Medulla oblongata (tissue), 1 donor: ENCODE results near the gene HTRA3.

Experiments
- DNase-seq: peaks from one replicate; pipeline ENCODE4 v3.0.0-alpha.2; 2015; ENCODE audit errors: extremely low spot score

HTRA3 gene

DNA sequence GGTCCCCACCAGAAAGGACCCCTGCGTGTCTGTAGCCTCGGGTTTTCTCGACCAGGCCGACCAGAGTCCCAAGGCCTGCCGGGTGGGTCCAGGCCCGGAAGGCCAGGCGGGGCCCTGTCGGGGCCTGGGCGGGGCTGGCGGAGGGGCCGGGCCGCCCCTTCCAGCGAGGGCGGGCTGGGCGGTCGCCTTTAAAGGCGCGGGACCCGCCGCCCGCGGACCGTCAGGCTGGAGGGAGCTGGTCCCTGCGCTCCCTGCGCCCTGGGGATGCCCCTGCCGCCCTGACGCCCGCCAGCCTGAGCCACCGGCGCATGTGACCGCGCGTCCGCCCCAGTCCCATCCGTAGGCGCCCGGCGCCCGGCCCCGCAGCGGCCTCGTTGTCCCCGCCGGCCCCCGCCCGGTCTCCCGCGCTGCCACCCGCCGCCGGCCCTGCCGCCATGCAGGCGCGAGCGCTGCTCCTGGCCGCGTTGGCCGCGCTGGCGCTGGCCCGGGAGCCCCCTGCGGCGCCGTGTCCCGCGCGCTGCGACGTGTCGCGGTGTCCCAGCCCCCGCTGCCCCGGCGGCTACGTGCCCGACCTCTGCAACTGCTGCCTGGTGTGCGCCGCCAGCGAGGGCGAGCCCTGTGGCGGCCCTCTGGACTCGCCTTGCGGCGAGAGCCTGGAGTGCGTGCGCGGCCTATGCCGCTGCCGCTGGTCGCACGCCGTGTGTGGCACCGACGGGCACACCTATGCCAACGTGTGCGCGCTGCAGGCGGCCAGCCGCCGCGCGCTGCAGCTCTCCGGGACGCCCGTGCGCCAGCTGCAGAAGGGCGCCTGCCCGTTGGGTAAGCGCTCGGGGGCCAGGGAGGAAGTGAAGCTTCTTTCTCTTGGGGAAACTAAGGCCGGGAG, at the start of gene HTRA3:
Gene HTRA3, plus strand, starts transcription at position 220 of the 883 bp plus-strand sequence. Its CDS starts 215 bp downstream, at position 435.
- no peak for DNase-seq

DNA sequence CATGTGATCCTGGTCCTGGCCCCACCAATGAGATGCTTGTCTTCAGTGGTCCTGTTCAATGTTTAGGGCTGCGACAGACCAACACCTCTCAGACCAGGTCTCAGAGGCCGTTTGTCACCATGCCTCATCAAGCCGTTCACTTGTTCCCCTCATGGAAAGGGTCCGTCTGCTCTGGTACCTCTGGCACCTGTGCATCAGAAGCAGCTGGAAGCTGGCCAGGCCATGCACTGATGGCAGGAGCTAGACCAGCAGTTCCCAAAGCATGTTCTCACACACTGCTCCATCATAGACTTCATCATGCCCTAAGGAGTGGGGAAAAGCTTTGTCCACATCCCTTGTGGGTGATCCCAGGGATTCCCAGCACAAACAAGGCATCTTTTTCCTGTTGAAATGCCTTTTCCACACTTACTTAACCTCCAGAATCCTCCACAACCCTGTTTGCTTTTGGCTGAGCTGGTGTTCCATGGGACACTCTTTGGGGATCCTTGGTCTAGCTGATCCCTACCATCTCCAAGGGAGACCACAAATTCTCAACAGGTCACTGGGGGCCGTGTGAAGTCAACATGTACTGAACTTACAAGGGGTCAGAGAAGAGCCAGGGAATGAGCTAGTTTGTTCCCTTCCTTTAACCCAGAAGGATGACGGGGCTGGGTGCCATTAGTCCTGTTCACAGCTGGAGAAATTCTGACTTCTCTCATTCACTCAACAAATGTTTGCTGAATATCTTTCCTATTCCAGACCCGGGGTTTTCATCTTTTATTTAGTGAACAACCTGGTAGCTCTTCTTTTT, 48.7 kb upstream of the HTRA3 start:
- no peak for DNase-seq

DNA sequence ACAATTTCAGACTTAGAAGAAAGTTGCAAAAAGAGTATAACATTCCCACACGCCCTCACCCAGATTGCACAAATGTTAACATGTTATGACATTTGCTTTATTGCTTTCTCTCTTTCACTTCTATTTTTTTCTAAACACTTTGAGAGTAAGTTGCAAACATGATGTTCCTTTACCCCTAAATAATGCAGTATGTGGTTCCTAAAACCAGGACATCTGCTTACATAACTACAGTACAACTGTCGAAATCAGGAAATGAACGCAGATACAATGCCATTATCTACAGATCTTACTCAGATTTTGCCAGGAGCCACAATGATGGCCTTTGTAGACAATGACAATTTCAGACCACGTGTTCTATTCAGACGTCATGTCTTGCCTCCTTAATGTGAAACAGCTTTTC, 48.1 kb upstream of the HTRA3 start:
- DNase-seq, result peak; percentile 80

DNA sequence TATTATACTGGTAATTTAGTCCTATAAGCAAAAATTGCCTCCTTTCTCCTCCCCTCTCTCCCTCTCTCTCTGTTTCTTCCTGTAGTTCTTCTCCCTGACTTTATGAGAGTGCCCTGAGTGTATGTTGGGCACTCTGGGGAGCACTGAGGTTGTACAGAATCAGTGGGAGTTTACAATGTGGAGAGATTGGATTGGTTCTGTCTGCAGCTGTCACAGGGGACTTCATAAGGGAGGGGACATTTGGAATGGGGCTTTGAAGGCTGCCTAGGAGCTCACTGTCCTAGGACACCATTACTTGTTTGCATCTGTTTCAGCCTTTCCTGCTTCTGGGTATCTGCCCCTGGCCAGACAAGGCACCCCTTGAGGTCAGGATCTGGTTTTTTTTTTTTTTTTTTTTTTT, 47.6 kb upstream of the HTRA3 start:
- DNase-seq, result no peak

DNA sequence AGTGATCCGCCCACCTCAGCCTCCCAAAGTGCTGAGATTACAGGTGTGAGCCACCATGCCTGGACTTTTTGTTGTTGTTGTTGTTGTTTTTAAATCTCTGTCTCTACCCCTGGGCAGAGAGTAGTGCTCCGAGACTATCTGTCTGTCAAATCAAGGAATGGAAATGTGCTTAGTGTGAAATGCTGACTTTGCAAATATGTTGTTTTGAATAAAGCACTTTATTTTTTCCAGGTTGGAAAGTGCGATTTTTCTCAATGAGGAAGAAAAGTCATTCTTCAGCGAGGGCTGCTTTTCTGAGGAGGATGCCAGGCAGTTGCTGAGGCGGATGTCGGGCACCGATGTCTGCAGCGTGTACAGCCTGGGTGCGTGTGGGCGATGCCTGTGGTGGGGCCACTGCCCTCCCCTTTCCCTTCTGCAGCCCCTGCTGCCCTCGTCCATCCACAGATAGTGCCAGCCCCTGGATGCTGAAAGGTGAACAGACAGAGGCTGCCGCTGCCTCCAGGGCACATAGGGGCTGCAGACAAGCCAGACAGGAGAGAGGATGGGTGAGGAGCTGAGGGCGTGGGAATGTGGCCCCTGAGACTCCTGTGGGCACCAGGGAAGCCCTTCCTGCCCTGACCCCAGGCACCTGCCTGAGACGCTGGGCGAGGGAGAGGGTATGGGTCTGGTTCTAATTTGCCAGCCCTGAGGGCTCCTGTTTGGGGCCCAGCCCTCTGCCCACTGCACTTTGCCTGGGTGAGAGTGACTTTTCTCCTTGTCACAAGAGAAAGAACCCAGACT, 46.8 kb upstream of the HTRA3 start:
- DNase-seq, result no peak

DNA sequence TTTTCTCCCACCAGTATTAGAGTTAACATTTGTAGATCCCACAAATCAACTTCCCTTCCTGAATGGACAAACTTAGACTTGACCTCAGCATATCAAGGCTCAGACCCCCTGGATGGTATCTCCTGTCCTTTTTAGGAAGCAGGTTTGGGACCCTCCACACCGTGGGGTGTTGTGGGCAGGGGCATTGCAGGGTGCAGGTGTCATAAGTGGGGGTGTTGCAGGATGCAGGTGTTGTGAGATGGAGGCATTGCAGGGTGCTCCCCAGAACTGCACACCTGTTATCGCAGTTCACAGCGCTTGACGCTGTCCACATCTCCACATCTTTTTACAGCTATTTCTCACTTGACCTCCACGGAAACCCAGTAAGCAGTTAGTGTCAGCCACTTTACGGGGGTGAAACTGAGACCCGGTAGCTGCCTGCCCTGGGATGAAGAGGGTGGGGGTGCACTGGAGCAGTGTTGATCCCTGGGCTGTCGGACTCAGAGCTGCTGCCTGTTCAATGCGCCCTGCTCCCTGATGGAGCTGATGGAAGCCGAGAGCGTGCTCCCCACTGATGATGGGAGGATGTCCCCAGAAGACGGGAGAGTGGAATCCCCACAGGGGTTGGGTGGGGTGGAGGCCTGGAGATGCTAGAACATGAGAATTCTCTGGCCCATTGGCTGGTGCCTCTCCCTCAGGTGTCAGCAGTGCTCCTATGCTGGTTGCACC, 45.1 kb upstream of the HTRA3 start:
- DNase-seq, result no peak

DNA sequence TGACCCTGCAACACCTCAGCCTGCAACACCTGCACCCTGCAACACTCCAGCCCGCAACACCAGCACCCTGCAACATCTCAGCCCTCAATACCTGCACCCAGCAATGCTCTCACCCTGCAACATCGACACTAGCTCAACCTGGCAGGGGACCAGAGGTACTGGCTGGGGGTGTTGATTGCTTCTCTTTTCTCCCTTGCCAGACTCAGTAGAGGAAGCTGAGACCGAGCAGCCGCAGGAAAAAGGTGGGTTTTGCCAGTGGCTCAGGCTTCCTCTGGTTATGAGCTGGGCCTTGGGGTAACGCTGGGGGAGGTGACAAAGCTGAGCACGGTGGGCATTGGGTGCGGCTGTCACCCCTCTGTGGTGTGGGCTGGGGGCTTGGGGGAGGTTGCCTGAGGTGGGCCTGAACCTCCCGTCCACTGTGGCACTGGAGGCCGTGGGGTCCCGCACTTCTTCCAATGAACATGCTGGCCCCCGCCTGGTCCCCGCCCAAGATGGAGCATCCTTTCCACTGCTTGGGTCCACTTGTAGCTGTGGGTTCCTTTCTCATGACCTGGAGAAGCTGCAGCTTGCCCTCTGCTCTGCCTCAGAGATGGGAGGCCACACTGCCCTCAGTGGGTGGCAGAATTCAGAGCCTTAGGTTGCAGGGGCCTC, 44.5 kb upstream of the HTRA3 start:
- DNase-seq, result peak; percentile 22

DNA sequence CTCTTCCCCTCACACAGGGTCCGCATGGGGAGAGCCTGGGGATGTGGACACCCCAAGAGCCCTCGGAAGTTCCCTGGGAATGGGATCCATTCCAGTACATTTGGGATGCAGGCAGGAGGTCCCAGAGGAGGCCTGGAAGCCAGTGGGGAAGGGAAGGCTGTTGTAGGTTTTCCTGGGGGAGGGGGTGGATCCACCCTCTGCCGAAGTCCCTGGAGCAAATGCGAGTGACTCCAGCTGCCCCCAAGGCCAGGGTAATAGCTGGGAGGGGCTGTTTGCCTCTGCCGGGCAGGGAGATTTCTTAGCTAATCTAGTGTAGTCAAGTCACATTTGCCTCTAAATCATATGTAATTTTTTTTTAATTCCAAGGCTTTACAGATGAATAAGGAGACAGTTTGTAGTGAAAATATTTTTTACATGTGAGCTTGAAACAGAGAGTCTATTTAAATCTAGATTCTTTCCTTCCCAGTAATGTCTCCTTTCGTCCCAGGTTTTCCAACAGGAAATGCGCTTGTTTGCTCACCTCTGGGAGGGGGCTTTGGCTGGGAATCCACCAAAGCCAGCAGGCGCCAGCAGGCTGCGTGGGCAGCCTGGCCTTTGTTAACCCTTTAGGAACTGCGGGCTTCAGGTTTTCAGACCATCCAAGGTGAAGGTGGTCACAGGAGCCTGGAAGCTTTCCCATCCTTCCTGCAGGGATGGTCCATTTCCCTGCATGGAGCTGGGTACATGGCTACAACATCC, 43.7 kb upstream of the HTRA3 start:
- DNase-seq, result no peak

DNA sequence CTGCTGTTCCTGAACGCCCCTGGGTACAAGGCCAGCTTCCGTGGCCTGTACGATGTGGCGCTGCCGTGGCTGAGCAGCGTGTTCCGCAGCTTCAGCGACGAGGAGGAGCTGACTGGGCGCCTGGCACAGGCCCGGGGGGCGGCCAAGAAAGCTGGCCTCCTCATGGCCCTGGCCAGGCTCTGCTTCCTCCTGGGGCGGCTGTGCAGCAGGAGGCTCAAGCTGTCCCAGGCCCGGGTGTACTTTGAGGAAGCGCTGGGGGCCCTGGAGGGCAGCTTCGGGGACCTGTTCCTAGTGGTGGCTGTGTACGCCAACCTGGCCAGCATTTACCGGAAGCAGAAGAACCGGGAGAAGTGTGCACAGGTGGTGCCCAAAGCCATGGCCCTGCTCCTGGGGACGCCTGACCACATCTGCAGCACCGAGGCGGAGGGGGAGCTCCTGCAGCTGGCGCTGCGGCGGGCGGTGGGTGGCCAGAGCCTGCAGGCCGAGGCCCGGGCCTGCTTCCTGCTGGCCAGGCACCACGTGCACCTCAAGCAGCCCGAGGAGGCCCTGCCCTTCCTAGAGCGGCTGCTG, 42.3 kb upstream of the HTRA3 start:
- DNase-seq, result peak; percentile 28

DNA sequence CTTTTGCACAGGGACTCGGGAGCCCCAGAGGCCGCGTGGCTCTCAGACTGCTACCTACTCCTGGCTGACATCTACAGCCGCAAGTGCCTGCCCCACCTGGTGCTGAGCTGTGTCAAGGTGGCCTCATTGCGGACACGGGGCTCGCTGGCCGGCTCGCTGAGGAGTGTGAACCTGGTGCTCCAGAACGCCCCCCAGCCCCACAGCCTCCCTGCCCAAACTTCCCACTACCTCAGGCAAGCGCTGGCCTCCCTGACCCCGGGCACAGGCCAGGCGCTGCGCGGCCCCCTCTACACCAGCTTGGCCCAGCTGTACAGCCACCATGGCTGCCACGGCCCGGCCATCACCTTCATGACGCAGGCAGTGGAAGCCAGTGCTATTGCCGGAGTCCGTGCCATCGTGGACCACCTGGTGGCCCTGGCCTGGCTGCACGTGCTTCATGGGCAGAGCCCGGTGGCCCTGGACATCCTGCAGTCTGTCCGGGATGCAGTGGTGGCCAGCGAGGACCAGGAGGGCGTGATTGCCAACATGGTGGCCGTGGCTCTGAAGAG, 41.7 kb upstream of the HTRA3 start:
- no peak for DNase-seq

DNA sequence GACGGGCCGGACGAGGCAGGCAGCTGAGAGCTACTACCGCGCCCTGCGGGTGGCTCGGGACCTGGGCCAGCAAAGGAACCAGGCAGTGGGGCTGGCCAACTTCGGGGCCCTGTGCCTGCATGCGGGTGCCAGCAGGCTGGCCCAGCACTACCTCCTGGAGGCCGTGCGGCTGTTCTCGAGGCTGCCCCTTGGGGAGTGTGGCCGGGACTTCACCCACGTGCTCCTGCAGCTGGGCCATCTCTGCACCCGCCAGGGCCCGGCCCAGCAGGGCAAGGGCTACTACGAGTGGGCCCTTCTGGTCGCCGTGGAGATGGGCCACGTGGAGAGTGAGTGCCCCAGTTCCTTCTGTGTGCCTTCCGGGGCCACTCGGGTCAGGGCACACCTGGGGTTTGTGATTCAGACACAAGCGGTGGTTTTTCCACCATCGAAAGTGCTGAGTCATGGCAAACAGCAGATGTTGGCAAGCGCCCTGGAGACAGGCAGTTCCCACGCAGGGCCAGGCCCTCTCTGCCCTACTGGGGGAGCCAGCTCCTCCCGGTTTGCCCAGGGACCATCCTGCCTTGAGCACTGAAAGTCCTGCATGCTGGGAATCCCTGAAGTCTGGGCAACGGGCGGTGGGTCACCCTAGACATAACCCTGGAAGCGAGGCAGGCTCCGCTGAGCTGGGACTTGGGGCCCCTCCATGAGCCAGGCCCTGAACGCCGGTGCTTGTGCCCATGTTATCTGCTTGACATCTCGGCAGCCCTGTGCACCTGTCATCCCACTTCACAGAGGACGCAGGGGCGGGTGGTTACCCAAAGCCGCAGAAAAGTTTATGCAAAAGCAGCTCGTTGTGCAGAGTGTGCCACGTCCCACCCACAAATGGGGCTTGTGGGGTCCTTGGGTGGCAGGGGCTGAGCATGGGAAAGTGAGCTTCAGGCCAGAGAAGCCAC, 41.0 kb upstream of the HTRA3 start:
- peak; percentile 64 for DNase-seq

DNA sequence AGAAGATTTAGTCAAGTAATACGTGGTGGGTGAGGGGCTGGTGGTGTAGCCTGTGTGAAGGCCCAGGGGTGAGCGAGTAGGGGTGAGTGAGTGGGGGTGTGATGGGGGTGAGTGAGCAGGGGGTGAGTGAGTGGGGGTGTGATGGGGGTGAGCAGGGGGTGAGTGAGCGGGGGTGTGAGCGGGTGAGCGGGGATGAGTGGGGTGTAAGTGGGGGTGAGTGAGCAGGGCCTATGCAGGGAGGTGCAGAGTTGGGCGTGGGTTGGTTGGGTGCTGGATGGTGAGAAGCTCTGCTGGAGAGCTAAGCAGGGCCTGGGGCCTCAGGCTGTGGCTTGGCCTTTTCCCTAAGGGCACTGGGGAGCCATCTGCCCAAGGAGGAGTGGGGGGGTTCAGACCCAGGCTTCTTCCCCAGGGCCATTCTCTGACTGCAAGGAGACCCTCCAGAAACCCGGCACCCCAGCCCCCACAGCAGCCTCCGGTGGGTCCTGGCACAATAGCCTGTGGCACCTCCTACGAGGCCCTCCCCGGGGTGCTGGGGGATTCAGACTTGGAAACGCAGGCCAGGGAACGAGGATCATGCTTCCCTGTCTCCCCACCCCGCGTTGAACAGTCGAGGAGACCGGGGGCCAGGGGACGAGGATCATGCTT, 40.1 kb upstream of the HTRA3 start:
- no peak for DNase-seq

DNA sequence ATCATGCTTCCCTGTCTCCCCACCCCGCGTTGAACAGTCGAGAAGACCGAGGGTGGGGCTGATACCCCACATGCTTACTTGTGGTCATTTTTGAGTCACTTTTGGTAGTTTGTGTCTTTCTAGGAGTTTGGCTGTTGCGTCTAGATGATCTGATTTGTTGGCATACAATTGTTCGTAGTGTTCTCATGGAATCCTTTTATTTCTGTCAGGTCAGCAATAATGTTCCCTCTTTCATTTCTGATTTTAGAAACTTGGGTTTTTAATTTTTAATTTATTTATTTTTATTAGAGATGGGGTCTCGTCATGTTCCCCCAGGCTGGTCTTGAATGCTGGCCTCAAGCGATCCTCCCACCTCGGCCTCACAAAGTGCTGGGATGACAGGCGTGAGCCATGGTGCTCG, 39.5 kb upstream of the HTRA3 start:
- DNase-seq, result no peak

DNA sequence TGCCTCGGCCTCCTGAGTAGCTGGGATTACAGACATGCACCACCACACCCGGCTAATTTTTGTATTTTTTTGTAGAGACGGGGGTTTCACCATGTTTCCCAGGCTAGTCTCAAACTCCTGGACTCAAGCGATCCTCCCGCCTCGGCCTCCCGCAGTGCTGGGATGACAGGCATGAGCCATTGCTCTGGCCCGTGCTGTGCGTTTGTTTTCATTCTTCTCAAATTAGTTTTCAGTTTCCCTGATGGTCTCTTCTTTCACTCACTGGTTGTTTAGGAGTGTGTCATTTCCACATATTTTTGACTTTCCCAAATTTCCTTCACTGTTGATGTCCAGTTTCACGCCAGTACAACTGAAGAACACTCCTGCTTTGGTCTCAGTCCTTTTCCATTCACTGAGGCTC, 38.7 kb upstream of the HTRA3 start:
- no peak for DNase-seq

DNA sequence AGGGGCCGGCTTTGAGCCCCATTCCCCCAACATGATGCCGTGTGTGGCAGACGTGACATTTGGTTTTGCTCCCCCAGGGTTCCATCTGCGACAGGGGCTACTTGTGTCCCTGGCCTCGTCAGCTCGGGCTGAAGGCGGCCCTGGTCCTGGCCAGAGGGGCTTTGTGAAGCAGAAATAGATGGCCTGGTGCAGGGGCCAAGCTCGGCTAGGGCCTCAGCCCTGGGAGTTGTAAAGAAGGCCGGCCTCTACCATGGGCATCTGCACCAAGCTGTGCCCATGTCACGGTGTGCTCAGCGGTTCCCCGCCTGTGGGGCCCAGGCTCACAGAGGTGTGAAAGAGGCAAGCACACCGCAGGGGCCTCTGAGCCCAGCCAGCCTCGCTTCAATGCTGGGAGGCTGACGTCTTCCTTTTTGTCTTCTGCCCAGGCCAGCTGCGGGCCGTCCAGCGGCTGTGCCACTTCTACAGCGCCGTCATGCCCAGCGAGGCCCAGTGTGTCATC, 38.0 kb upstream of the HTRA3 start:
- no peak for DNase-seq

DNA sequence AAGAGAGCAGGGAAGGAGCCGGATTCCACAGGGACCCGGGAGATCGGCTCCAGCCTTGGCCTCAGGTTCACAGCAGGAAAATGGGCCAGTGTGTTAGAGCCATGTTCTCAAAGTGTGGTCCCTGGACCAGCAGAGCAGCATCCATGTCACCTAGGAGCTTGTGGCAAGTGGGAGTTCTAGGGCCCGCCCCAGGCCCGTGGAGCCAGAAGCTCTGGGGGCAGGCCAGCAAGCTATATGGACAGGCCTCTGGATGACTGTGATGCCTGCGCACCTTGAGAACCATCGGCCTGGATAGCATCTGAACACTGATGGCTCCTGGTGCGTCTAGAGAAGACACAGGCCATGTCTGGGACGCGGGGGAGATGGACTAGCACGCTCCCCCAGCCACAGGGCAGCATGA, 36.8 kb upstream of the HTRA3 start:
- no peak for DNase-seq

DNA sequence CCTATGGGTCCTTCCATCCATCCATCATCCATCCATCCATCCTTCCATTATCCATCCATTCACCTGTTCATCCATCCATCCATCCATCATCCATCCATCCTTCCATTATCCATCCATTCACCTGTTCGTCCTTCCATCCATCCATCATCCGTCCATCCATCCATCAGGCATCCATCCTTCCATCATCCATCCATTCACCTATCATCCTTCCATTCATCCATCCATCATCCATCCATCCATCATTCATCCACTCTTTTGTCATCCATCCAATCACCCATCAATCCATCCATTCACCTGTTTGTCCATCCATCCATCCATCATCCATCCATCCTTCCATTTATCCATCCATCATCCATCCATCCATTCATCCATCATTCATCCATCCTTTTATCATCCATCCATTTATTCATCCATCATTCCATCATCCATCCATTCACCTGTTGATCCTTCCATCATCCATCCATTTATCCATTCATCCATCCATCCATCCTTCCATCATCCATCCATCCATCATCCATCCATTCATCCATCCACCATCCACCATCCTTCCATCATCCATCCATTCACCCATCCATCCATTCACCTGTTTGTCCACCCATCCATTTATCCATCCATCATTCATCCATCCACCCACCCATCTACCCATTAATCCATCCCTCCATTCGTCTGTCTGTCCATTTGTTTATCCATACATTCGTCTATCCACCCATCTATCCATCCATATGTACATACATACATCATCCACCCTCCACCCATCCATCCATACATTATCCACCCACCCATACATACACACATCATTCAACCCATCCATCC, 35.7 kb upstream of the HTRA3 start:
- no peak for DNase-seq
